HepG2 (cell line): Measurements from ENCODE around the gene CCN2. TPM values are rescaled to one million over a fixed set of nuclear protein-coding genes. Genes with fewer than 3 reads are reported as not detected.
A peak's percentile ranks its signal among the peaks of the same experiment; 100 is the strongest.

Experiments
- CTCF ChIP-seq: sonication (generic); formaldehyde crosslinking; IDR thresholded peaks from 2 replicates; pipeline ENCODE4 v1.5.0; 2020; ENCODE audit warnings: mild to moderate bottlenecking, missing genetic modification reagents, moderate library complexity
- GPN1 ChIP-seq: sonication (generic); formaldehyde crosslinking; IDR thresholded peaks from 2 replicates; pipeline ENCODE4 v1.5.1; 2020; ENCODE audit warnings: missing genetic modification reagents, borderline replicate concordance
- HCFC1 ChIP-seq: fragments of 150-350 bp; IDR thresholded peaks from 2 replicates; pipeline ENCODE4 v1.6.1; 2014; ENCODE audit warnings: low read depth, low read length
- HHEX ChIP-seq: IDR thresholded peaks from 2 replicates; pipeline ENCODE4 v1.6.1; 2016; ENCODE audit warnings: control low read depth
- HIVEP1 ChIP-seq: sonication (generic); formaldehyde crosslinking; IDR thresholded peaks from 2 replicates; pipeline ENCODE4 v1.4.0; 2020; ENCODE audit warnings: mild to moderate bottlenecking, missing genetic modification reagents
- PHF21A ChIP-seq: sonication (generic); formaldehyde crosslinking; IDR thresholded peaks from 2 replicates; pipeline ENCODE4 v1.5.0; 2020; ENCODE audit warnings: mild to moderate bottlenecking, missing genetic modification reagents
- SYNCRIP ChIP-seq: fragments of 200-400 bp; formaldehyde crosslinking; IDR thresholded peaks from 2 replicates; pipeline ENCODE4 v1.6.1; 2018; ENCODE audit warnings: mild to moderate bottlenecking, low read depth, low read length; ENCODE audit not compliant: insufficient read depth
- TIGD3 ChIP-seq: sonication (generic); formaldehyde crosslinking; IDR thresholded peaks from 2 replicates; pipeline ENCODE4 v1.5.1; 2020; ENCODE audit warnings: mild to moderate bottlenecking, missing genetic modification reagents, borderline replicate concordance
- ZBTB25 ChIP-seq: IDR thresholded peaks from 2 replicates; pipeline ENCODE4 v1.6.1; 2018; ENCODE audit warnings: missing genetic modification reagents
- ZC3H4 ChIP-seq: sonication (generic); formaldehyde crosslinking; IDR thresholded peaks from 2 replicates; pipeline ENCODE4 v1.4.0; 2020; ENCODE audit warnings: missing genetic modification reagents, borderline replicate concordance
- ZMAT5 ChIP-seq: sonication (generic); formaldehyde crosslinking; IDR thresholded peaks from 2 replicates; pipeline ENCODE4 v1.5.0; 2020; ENCODE audit warnings: mild to moderate bottlenecking, low read depth, missing genetic modification reagents, borderline replicate concordance
- ZNF136 ChIP-seq: sonication (generic); formaldehyde crosslinking; IDR thresholded peaks from 2 replicates; pipeline ENCODE4 v1.8.1; 2022; ENCODE audit warnings: low read depth, mild to moderate bottlenecking, moderate library complexity, missing genetic modification reagents
- ZNF512B ChIP-seq: sonication (generic); formaldehyde crosslinking; IDR thresholded peaks from 2 replicates; pipeline ENCODE4 v1.5.1; 2020; ENCODE audit warnings: missing genetic modification reagents, mild to moderate bottlenecking, borderline replicate concordance
- ZNF546 ChIP-seq: sonication (generic); formaldehyde crosslinking; conservative IDR thresholded peaks from 2 replicates; pipeline ENCODE4 v1.8.1; 2023; ENCODE audit warnings: mild to moderate bottlenecking, missing genetic modification reagents
- ZNF577 ChIP-seq: sonication (generic); formaldehyde crosslinking; IDR thresholded peaks from 2 replicates; pipeline ENCODE4 v1.4.0; 2020; ENCODE audit warnings: mild to moderate bottlenecking, low read depth, missing genetic modification reagents, borderline replicate concordance
- ZNF704 ChIP-seq: sonication (generic); formaldehyde crosslinking; IDR thresholded peaks from 2 replicates; pipeline ENCODE4 v1.8.1; 2023; ENCODE audit warnings: mild to moderate bottlenecking, inconsistent platforms, moderate library complexity, missing genetic modification reagents, borderline replicate concordance
- ZNF775 ChIP-seq: sonication (generic); formaldehyde crosslinking; IDR thresholded peaks from 2 replicates; pipeline ENCODE4 v1.4.0; 2020; ENCODE audit warnings: missing genetic modification reagents, mild to moderate bottlenecking, moderate library complexity, borderline replicate concordance
- ZNF782 ChIP-seq: sonication (generic); formaldehyde crosslinking; IDR thresholded peaks from 2 replicates; pipeline ENCODE4 v1.4.0; 2020; ENCODE audit warnings: missing genetic modification reagents, mild to moderate bottlenecking, borderline replicate concordance
- ZNF83 ChIP-seq: sonication (generic); formaldehyde crosslinking; IDR thresholded peaks from 2 replicates; pipeline ENCODE4 v1.4.0; 2020; ENCODE audit warnings: missing genetic modification reagents, mild to moderate bottlenecking, borderline replicate concordance
- polyA plus RNA-seq, 8 experiments: library from polyadenylated mRNA; depleted of rRNA in 3 of 8; stranded (reverse) in 7 of 8; unstranded in 1 of 8; fragments of >200 nt; fragmentation: Illumina TruSeq in 4 of 8; extraction: Trizol in 4 of 8; gene quantifications; 2 replicates each; pipeline versions ENCODE4 v1.2.1 to v1.2.3, GENCODE V29; 2011 to 2016; ENCODE audit warnings: low read depth in 4 of 8, missing spikeins in 1 of 8, mixed read lengths in 1 of 8; ENCODE audit not compliant: insufficient read depth in 1 of 8
- total RNA-seq, 5 experiments: library from RNA; depleted of rRNA; stranded (reverse); fragments of >200 nt; fragmentation: Illumina TruSeq; extraction: Trizol; gene quantifications; 2 replicates each; pipeline ENCODE4 v1.2.3, GENCODE V29; 2016; ENCODE audit warnings: low read depth in 1 of 5

CCN2 gene
- total and polyA plus RNA-seq, 2 of the 13 experiments (the other 11 are each of a cell fraction or from before 2014, with no cell fraction given) = 34.7 to 316 TPM

- peak; percentile 91 for TF ChIP-seq ZBTB25 (CRISPR knock-in tag)
- no peak for TF ChIP-seq SYNCRIP
- no peak; the same call in 1 of the 2 replicates for TF ChIP-seq ZNF136 (CRISPR knock-in tag)
- TF ChIP-seq ZNF782 (CRISPR knock-in tag) = no peak; the same call in 1 of the 2 replicates
- TF ChIP-seq HCFC1 = no peak
- TF ChIP-seq ZNF577 (CRISPR knock-in tag) = no peak
- no peak for TF ChIP-seq ZNF704 (CRISPR knock-in tag)
- TF ChIP-seq HIVEP1 (CRISPR knock-in tag) = no peak
- peak; percentile 97 for TF ChIP-seq PHF21A (CRISPR knock-in tag)
- TF ChIP-seq HHEX (CRISPR knock-in tag) = peak; percentile 82
- no peak for TF ChIP-seq TIGD3 (CRISPR knock-in tag)
- TF ChIP-seq ZMAT5 (CRISPR knock-in tag) = no peak
- TF ChIP-seq ZNF546 (CRISPR knock-in tag) = no peak
- TF ChIP-seq GPN1 (CRISPR knock-in tag) = no peak
- no peak for TF ChIP-seq ZC3H4 (CRISPR knock-in tag)
- TF ChIP-seq ZNF512B = peak; percentile 71; the same call in 1 of the 2 replicates
- peak; percentile 73; the same call in 1 of the 2 replicates for TF ChIP-seq ZNF775 (CRISPR knock-in tag)
- no peak for TF ChIP-seq CTCF (CRISPR knock-in tag)
- TF ChIP-seq ZNF83 (CRISPR knock-in tag) = no peak
These were observed 13.2 kb downstream of the CCN2 start (continued) for GRCh38 chr6:131937703-131938631.
